MCF 10A (cell line): ENCODE results near the gene GEN1. TPM values are rescaled to one million over a fixed set of nuclear protein-coding genes. Genes with fewer than 3 reads are reported as not detected.

Experiments used
- BruUV-seq: library from RNA; stranded (reverse); fragments of 400-500 nt; replicated peaks from 2 replicates; lab custom pipeline; 2021; lab: Mats Ljungman, UMichigan
- CTCF ChIA-PET: fragments of 300-600 bp; sonication (Branson Sonifier 250); formaldehyde crosslinking; extraction: SDS; loops from one replicate; lab custom pipeline; 2021; ENCODE audit warnings: antibody characterized with exemption, inconsistent platforms; lab: Yijun Ruan, JAX
- POLR2A ChIA-PET: fragments of 300-600, 350-650 bp; sonication (Branson Sonifier 250); formaldehyde crosslinking; extraction: SDS; loops from one replicate; lab custom pipeline; 2020; ENCODE audit warnings: antibody characterized with exemption, inconsistent platforms; lab: Yijun Ruan, JAX
- DNase-seq: peaks from one replicate; pipeline ENCODE4 v3.0.0-alpha.2; 2018; ENCODE audit not compliant: unreplicated experiment
- H3K27ac Mint-ChIP-seq: one replicate; pipeline ENCODE4 v1.8.0; 2022; ENCODE audit warnings: mild to moderate bottlenecking, low read depth, mixed read lengths; ENCODE audit not compliant: unreplicated experiment
- H3K27me3 Mint-ChIP-seq: one replicate; pipeline ENCODE4 v1.8.0; 2022; ENCODE audit warnings: mixed read lengths; ENCODE audit not compliant: insufficient read depth, unreplicated experiment
- H3K36me3 Mint-ChIP-seq: one replicate; pipeline ENCODE4 v1.8.0; 2022; ENCODE audit warnings: mild to moderate bottlenecking, moderate library complexity, mixed read lengths; ENCODE audit not compliant: insufficient read depth, unreplicated experiment
- H3K4me1 Mint-ChIP-seq: one replicate; pipeline ENCODE4 v1.8.0; 2022; ENCODE audit warnings: mixed read lengths; ENCODE audit not compliant: insufficient read depth, unreplicated experiment
- H3K4me3 Mint-ChIP-seq: one replicate; pipeline ENCODE4 v1.8.0; 2022; ENCODE audit warnings: mild to moderate bottlenecking, moderate library complexity, mixed read lengths; ENCODE audit not compliant: unreplicated experiment
- H3K9me3 Mint-ChIP-seq: one replicate; pipeline ENCODE4 v1.8.0; 2022; ENCODE audit warnings: mixed read lengths; ENCODE audit not compliant: unreplicated experiment
- CTCF ChIP-seq: fragments of 200-600 bp; IDR thresholded peaks from one replicate; pipeline ENCODE4 v1.8.0; 2022; ENCODE audit warnings: antibody characterized with exemption, mild to moderate bottlenecking; ENCODE audit not compliant: unreplicated experiment
- intact Hi-C: fragments of 100-400 bp; cut with micrococcal nuclease; formaldehyde crosslinking; loops from 2 replicates; pipeline ENCODE4 v1.14.1; 2022
- total RNA-seq: library from RNA; stranded (reverse); gene quantifications from 2 replicates; pipeline ENCODE4 v1.2.3, GENCODE V29; 2022

The GEN1 gene
- total RNA-seq, 1 experiment from 2014 or later = 19.8 TPM

- Mint-ChIP-seq H3K9me3 (no peaks in the 10 kb centered on the region), H3K4me1 (no peaks in the 10 kb centered on the region), H3K36me3 (peaks cover 67% of the 10 kb centered on the region), H3K27me3 (no peaks in the 10 kb centered on the region), H3K4me3 (no peak overlapping the region), H3K27ac (no peak overlapping the region)
- ChIA-PET CTCF (interaction anchor here (0.6 to 3.9 kb wide), 18 partner anchors 10 to 668 kb away, joined by 3 to 23 read pairs (median 8); no protein-coding TSS in a partner anchor), POLR2A (no interaction called here)
- no peak for TF ChIP-seq CTCF
- intact Hi-C loops = loop anchor here (1.0 to 2.0 kb wide), 2 partner anchors 112 to 460 kb away; no protein-coding TSS in a partner anchor
- DNase-seq = no peak
- no TSS peak for BruUV-seq
Observed at GRCh38 chr2:17718689-17719088, 35.2 kb upstream of the GEN1 start.

GRCh38 chr2:17719562-17720371, 34.2 kb upstream of the GEN1 start:
- Mint-ChIP-seq H3K27ac (no peak overlapping the region), H3K9me3 (no peaks in the 10 kb centered on the region), H3K27me3 (no peaks in the 10 kb centered on the region), H3K36me3 (peaks cover 65% of the 10 kb centered on the region), H3K4me1 (no peaks in the 10 kb centered on the region), H3K4me3 (no peak overlapping the region)
- DNase-seq = peak; percentile 21
- no TSS peak for BruUV-seq
- ChIA-PET CTCF (interaction anchor here (0.5 to 3.9 kb wide), 36 partner anchors 9 to 667 kb away, joined by 3 to 23 read pairs (median 5); no protein-coding TSS in a partner anchor), POLR2A (interaction anchor here (0.8 to 1.3 kb wide), 2 partner anchors 94 to 126 kb away, joined by 3 to 5 read pairs; no protein-coding TSS in a partner anchor)
- intact Hi-C loops = loop anchor here (1.0 to 10.0 kb wide), 3 partner anchors 111 to 655 kb away; no protein-coding TSS in a partner anchor
- TF ChIP-seq CTCF = peak; percentile 63

GRCh38 chr2:17728210-17728609, 25.7 kb upstream of the GEN1 start:
- no peaks in the 10 kb centered on the region for H3K27me3 Mint-ChIP-seq
- H3K4me3 Mint-ChIP-seq = no peak overlapping the region
- ChIA-PET CTCF (interaction anchor here (0.5 to 2.2 kb wide), 2 partner anchors 8 to 57 kb away, joined by 4 to 11 read pairs; no protein-coding TSS in a partner anchor), POLR2A (interaction anchor here (1.1 kb wide), 1 partner anchor 31 kb away, joined by 4 read pairs; no protein-coding TSS in a partner anchor)
- intact Hi-C loops = loop anchor here (10.0 kb wide), 1 partner anchor 647 kb away; no protein-coding TSS in a partner anchor
- DNase-seq = no peak
- H3K4me1 Mint-ChIP-seq = no peaks in the 10 kb centered on the region
- peaks cover 49% of the 10 kb centered on the region for H3K36me3 Mint-ChIP-seq
- H3K27ac Mint-ChIP-seq = no peak overlapping the region
- H3K9me3 Mint-ChIP-seq = no peaks in the 10 kb centered on the region
- no peak for TF ChIP-seq CTCF
- BruUV-seq = no TSS peak

- H3K4me1 Mint-ChIP-seq = no peaks in the 10 kb centered on the region
- no peak for DNase-seq
- no peak overlapping the region for H3K4me3 Mint-ChIP-seq
- BruUV-seq = no TSS peak
- no peak overlapping the region for H3K27ac Mint-ChIP-seq
- TF ChIP-seq CTCF = no peak
- H3K36me3 Mint-ChIP-seq = peaks cover 46% of the 10 kb centered on the region
- no peaks in the 10 kb centered on the region for H3K27me3 Mint-ChIP-seq
- H3K9me3 Mint-ChIP-seq = no peaks in the 10 kb centered on the region
- POLR2A ChIA-PET = interaction anchor here (0.7 to 1.0 kb wide), 2 partner anchors 8 to 14 kb away, joined by 3 read pairs; no protein-coding TSS in a partner anchor
- CTCF ChIA-PET = interaction anchor here (0.6 to 2.2 kb wide), 3 partner anchors 10 to 520 kb away, joined by 3 to 11 read pairs (median 5); no protein-coding TSS in a partner anchor
- intact Hi-C loops = loop anchor here (10.0 kb wide), 1 partner anchor 645 kb away; no protein-coding TSS in a partner anchor
Observed at GRCh38 chr2:17729880-17730279, 24.1 kb upstream of the GEN1 start.
